ENCODE results near the gene GABARAP.
A peak's percentile ranks its signal among the peaks of the same experiment; 100 is the strongest.

Gene GABARAP

DNA sequence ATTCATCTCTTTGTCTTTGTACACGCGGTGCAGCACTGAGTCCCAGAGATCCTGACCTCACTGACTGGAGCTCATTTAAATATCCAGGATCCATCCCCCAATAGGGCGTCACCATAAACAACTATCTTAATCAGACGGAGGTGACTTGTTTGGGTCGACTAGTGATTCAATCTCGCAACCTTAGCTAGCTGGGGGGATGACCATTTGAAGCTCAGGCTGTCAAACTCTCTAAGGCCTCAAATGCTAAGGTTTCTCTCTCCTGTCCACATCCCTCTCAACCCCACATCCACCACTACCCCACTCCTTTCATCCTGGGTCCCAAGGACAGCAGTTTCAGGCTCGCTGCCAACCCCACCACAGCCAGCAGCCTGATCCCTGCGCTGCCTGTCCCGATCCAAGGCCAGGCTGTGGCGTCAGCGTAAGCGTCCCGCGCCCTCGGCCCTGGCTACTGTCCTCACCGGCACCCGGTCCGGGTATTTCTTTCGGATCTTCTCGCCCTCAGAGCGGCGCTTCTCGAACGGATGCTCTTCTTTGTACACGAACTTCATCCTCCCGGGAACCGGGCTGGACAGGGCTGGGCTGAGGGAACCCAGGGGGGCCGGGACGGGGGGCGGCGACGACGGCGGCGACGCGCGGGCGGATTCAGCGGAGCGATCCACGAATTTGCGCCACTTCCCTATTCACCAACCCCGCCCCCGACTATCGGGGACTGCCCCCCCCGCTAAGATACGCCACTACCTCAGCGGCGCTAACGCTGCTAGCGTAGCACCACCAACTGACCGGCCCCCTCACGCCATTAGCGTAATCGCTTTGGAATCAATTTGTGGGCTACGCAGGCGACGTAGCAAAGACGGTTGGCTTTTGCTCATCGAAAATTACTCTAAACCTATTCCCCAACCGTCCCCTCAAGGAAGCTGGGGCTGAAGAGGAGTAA, at the start of gene GABARAP:
GABARAP (minus strand) TSS at position 667 of the 934 bp plus-strand sequence; CDS start at position 548, 119 bp downstream.
- peak; percentile 86 for DNase-seq (ENCODE audit: low read depth)

DNA sequence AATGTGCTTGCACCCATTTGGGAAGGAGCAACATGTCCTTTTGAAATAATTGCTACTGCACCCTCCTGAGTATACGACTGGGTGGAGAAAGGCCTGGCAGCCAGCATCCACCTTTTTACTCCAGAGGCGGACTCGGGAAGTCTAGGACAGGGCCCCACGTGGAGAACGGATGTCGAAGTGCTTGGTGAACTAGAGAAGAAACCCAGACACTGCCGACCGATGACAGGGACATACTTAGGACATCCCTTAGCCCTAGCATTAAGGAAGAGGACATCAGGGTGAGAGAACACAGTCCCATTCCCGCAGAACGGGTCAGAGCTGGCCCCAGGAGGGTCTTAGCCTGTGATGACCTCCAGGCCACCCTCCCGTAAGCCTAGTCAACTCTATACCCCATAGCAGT, 48.4 kb upstream of the GABARAP start:
- DNase-seq (ENCODE audit: low read depth), result no peak

DNA sequence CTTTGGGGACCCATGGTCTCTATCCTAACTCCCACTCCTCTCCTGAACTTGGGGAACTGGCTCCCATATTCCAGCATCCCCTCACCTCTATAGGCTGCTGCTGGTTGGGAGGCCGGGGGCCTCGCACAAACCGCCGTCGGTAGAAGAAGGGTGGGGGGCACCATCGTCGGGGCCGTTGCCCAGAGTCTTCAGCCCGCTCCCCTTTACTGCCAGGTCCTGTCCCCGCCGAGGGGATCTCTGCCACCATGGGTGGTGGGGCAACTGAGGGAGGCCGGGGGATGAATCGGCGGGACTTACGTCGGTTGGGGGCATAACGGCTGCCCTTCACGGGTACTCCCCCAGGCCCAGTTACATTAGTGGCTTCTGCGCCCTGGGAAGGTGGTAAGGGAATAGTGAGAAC, 47.9 kb upstream of the GABARAP start:
- no peak for DNase-seq (ENCODE audit: low read depth)

DNA sequence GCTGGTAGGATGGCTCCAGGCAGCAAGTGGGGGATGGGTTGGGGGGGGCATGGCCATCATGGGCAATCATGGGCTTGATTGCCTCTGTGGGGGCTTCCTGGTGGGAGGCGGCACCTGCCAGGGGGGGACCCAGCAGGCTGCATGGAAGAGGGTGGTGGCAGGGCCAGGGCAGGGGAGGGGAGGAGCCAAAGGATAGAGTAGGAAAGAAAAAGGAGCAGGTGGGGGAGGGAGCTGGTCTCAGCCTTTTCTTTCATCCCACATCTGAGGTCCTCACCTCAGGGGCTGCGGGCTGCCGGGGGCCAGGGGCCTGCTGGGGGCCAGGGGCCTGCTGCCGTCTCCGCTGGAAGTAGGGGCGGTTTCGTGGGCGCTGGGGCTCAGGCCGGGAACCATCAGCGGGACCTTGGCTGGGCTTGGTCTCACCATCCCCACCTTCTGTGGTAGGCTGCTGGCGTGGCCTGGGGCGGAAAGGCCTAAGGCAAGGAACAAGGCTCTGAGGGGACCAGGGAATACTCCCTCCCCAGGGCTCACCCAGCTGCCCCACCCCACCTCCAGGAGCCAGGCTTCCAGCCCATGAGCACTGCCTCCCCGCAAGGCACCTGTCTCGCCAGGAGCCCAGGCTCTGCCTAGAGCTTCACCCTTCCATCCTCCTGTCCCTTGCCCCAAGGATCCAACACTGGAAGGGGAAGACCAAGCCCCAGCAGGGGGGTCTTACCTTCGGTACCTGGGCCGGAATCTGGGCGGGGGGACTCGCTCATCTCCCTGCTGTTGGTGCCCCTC, 47.2 kb upstream of the GABARAP start:
- DNase-seq (ENCODE audit: low read depth), result no peak

DNA sequence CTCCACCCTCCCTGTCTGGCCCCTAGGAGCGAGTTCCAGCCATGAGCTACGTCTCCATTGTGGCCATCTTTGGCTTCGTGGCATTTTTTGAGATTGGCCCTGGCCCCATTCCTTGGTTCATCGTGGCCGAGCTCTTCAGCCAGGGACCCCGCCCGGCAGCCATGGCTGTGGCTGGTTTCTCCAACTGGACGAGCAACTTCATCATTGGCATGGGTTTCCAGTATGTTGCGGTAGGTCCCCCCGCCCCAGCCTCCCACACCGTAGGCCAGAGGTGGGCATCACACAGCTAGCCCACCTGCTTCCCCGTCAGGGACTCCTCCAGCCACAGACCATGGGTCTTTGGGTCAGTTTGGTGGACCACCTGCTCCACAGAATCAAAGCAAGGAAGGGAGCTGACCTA, 43.4 kb upstream of the GABARAP start:
- DNase-seq (ENCODE audit: low read depth), result no peak

DNA sequence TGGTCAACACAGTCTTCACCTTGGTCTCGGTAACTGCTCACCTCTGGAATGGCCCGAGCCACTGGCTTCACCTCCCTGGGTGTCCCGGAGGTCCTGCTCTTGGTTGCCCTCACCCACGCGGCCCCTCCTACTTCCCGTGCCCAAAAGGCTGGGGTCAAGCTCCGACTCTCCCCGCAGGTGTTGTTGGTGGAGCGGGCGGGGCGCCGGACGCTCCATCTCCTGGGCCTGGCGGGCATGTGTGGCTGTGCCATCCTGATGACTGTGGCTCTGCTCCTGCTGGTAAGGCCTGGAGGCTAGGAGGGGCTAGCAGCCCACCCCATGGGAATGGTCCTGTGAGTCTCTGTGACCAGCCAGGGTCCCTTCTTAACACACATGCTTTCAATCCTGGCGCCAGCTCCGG, 42.7 kb upstream of the GABARAP start:
- DNase-seq (ENCODE audit: low read depth), result no peak

DNA sequence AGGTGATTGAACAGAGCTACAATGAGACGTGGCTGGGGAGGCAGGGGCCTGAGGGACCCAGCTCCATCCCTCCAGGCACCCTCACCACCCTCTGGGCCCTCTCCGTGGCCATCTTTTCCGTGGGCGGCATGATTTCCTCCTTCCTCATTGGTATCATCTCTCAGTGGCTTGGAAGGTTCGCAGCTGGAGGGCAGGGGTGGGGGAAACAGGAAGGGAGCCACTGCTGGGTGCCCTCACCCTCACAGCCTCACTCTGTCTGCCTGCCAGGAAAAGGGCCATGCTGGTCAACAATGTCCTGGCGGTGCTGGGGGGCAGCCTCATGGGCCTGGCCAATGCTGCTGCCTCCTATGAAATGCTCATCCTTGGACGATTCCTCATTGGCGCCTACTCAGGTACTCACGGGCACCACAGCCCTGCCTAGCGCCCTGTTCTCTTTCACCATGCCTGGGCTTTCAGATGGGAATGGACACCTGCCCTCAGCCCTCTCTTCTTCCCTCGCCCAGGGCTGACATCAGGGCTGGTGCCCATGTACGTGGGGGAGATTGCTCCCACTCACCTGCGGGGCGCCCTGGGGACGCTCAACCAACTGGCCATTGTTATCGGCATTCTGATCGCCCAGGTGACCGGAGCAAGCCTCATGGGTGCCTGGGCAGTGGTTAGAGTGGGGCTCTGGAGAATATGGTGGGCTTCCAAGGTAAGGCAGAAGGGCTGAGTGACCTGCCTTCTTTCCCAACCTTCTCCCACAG, 41.4 kb upstream of the GABARAP start:
- DNase-seq (ENCODE audit: low read depth), result no peak

DNA sequence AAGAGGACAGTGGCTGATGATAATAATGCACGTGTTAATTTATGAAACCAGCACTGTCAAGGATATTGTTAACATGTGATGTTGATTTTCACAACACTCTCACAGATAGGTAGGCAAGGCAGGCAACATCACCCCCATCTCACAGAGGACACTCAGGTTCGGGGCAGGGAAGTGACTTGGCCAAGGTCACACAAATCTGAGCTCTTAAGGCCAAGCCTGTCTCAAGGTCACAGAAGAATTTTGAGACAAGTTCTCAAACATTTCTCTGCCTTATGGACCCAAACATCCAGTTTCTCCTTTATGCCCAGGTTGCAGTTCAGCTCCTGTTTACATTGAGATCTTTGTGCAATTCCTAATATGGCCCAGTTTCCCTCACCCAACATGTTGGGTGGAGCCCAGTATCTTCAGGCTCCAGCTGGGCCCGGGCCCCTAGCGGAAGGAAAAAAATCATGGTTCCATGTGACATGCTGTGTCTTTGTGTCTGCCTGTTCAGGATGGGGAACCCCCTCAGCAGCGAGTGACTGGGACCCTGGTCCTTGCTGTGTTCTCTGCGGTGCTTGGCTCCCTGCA, 40.6 kb upstream of the GABARAP start:
- no peak for DNase-seq (ENCODE audit: low read depth)

DNA sequence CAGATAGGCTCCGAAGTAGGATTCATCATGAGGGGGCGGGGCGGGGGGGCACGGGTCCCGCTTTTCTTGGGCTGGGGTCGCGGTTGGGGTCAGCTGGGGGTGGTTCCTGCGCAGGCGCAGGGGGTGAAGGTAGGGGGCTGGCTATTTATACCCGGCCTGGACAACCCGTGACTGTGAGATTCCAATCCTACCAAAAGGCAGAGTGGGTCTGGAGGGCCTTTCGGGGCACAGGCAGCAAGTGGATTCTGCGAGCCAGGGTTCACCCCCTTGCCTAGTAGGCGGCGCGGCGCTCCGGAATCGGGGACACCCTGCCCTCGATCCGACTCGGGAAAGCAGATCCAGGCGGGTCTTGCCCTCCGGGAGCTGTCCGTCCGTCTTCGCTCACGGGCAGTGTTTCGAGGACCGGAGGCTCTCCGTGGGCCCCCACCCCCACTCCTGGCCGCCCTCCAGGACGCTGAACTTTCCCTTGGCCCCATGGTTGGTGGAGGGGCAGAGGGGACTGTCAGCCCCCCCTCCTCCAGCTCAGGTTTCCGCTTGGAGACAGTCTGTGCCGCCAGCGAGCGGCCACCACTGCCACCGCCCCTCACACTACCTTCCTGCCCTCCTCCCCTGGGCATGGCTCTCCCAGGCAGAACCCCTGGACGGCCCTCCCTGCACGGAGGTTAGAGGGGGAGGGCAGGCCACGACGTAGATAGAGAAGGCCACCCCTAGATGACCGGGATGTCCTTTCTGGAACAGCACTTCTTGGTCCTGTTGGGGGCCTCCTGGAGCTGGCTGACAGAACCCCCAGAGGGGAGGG, 39.9 kb upstream of the GABARAP start:
- DNase-seq (ENCODE audit: low read depth), result no peak

DNA sequence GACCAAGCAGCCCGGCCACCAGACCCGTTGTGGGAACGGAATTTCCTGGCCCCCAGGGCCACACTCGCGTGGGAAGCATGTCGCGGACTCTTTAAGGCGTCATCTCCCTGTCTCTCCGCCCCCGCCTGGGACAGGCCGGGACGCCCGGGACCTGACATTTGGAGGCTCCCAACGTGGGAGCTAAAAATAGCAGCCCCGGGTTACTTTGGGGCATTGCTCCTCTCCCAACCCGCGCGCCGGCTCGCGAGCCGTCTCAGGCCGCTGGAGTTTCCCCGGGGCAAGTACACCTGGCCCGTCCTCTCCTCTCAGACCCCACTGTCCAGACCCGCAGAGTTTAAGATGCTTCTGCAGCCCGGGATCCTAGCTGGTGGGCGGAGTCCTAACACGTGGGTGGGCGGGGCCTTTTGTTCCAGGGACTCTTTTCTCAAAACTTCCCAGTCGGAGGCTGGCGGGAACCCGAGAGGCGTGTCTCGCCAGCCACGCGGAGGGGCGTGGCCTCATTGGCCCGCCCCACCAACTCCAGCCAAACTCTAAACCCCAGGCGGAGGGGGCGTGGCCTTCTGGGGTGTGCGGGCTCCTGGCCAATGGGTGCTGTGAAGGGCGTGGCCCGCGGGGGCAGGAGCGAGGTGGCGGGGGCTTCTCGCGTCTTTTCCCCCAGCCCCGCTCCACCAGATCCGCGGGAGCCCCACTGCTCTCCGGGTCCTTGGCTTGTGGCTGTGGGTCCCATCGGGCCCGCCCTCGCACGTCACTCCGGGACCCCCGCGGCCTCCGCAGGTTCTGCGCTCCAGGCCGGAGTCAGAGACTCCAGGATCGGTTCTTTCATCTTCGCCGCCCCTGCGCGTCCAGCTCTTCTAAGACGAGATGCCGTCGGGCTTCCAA, 39.1 kb upstream of the GABARAP start, which contains the start of gene SLC2A4:
SLC2A4 (plus strand) TSS at position 645 of the 879 bp plus-strand sequence; CDS start at position 862, 217 bp downstream.
- DNase-seq (ENCODE audit: low read depth), result peak; percentile 82

DNA sequence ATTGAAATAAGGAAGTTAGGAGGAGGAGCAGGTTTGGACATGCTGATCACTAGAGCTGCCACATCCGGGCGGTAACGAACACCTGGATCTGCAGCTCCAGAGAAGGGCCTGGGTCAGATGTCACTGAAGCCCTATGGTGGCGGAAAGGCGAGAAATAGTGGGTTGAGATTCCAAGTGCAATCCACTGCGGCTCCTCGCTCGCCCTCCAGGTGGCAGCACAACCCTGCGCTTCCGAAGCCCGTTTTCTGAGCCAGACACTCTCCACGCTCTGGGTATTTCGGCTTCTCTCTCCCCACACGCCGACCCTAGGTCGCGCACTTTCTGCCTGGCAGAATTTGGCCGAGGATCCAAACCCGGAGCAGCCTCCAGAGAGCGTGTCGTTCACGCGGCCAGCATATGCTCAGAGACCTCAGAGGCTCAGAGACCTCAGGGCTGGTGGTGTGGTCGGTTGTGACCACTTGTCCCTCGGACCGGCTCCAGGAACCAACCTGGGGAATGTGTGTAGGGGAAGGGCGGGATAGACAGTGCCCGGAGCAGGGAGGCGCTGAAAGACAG, 38.3 kb upstream of the GABARAP start:
- peak; percentile 50 for DNase-seq (ENCODE audit: low read depth)

DNA sequence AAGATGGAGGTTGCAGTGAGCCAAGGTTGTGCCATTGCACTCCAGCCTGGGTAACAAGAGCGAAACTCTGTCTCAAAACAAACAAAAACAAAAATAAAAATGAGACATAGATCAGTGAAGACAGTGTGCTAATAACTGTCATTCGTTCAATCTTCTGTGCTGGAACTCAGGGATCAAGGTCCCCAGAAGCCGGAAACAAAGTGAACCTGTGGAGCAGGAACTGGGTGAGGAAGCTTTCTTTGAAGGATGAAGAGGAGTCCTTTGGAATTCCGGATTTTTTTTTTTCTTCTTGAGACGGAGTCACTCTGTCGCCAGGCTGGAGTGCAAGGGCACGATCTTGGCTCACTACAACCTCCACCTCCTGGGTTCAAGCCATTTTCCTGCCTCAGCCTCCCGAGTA, 37.2 kb upstream of the GABARAP start:
- DNase-seq (ENCODE audit: low read depth), result no peak

DNA sequence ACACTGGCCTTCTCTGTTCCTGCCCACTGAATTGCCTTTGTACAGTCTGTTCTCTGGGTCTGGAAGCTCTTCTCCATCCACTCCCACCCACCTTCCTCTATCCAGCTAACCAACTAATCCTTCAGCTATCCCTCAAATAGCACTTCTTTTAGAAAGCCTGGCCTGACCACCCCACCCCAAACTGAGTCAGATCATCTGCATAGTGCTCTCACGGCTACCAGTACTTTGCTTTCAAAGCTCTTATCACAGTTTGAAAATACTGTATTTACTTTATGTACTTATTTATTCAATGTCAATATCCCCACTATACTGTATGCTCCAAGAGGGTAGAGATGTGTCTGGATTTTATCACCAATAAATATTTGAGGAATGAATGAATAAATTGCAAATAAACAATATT, 24.5 kb upstream of the GABARAP start:
- DNase-seq (ENCODE audit: low read depth), result no peak

DNA sequence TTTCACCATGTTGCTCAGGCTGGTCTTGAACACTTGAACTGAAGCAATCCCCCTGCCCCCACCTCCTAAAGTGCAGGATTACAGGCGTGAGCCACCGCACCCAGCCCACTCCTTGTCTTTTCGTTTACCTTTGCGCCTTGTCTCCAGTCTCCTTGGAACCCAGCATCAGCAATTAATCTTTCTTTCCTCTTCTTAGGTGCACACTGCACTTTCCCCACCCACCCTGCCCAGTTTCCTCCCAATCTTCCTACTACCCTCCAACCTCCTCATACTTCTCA, 21.5 kb upstream of the GABARAP start:
- no peak for DNase-seq (ENCODE audit: low read depth)

DNA sequence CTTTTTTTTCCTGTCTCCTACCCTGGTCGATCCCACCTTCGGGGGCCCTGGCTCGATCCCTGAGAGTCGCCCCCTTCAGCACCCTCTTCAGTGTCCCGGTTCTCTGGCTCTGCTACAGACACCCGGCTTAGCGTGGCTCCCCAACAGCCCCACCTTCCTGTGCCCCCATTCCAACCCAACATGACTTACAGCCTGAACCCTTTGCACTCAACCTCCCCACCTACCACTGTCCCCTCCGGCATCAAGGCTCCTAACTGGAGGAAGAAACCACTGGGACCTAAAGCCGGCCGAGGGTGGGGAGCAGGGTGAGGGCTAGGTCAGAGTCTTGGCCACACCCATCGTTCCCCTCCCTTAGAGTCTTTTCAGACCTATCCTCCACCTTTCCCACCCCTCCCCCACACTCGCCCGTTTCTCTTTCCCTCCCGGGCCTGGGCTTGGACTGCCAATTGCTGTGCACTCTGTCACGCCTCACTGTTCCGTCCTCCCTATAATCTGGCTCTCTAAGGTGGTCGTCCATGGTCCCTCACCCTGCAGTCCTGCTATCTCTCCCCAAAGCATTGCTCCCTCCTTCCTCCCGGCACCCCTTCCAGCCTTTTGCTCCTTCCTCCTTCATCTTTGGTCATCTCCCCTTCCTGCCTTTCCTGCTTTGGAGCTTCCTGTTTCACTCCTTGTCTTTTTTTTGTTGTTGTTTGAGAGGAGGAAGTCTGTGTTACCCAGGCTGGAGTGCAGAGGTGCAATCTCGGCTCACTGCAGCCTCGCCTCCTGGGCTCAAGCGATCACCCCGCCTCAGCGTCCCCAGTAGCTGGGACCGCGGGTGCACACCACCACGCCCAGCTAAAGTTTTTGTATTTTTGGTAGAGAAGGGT, 20.9 kb upstream of the GABARAP start:
- no peak for DNase-seq (ENCODE audit: low read depth)

DNA sequence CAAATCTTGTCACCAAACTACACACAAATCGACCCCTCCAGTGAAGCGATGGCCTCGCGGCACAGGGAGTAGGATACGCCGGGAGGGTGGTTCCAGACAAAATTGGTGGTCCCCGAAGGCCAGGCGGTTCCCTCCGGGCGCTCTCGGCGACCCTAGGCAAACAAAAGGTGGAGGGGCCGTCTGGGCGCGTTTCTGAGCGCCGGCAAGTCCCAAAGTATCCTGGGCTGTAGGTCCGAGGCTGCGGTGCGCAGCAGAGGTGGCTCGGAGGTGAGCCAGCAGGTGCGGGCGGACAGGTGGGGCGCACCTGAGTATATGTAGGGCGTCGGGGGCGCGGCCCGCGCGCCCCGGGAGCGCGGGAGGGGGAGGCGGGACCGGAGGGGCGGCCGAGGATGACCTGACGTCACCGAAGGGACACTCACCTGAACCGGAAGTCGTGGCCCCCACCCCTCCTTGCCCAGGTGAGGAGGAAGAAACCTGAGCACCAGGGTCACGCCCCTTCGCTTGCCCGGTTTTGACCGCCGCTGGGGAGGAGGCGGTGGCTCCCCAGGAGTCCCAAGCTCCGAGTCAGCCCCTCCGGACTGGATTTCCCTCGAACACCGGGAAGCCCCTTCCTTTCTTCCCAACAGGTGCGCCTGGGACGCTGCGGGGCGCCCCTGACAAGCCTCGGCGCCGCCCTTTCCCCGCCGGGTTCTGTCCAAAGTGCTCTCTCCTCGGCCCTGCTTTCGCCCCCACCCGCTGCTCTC, 20.1 kb upstream of the GABARAP start, which contains the start of gene CLDN7:
CLDN7 (minus strand) TSS at position 287 of the 743 bp plus-strand sequence. CDS start 435 bp downstream, outside the sequence.
- DNase-seq (ENCODE audit: low read depth), result no peak

DNA sequence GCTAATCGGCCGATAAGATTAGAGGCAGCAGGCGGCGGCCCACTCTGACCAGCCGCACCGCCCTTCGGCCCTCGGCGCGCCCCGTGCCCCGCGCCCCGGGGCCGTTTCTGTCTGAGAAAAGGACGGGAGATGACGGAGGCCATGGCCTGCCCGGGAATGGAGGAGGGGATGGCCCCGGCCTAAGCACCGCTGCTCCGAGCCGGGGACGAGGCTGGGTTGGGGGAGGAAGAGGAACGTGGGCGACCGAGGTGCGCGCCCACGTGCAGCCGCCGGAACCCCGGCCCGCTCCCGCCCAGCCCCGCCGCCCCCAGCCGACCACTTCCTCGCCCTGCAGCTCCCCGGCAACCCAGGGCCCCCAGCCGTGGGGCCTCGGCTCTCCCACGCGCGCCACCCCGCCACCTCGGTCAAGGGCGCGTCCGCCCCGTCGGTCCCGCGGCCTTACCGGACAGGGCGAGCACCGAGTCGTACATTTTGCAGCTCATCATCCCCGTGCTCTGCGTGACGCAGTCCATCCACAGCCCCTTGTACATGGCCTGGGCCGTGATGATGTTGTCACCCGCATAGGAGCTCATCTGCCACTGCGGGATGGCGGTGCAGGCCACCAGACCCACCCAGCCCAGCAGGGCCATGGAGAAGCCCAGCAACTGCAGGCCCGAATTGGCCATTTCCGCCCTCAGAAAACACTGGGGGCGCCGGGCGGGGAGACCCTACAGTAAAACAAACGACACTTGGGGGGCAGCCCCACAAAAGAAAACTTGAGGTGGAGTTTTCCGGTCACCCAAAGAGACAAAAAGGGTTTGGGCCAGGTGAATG, 19.3 kb upstream of the GABARAP start:
- DNase-seq (ENCODE audit: low read depth), result no peak

Data from HS-5 (cell line).